ENCODE measurements around the gene MS4A7.

MS4A7 gene

DNA sequence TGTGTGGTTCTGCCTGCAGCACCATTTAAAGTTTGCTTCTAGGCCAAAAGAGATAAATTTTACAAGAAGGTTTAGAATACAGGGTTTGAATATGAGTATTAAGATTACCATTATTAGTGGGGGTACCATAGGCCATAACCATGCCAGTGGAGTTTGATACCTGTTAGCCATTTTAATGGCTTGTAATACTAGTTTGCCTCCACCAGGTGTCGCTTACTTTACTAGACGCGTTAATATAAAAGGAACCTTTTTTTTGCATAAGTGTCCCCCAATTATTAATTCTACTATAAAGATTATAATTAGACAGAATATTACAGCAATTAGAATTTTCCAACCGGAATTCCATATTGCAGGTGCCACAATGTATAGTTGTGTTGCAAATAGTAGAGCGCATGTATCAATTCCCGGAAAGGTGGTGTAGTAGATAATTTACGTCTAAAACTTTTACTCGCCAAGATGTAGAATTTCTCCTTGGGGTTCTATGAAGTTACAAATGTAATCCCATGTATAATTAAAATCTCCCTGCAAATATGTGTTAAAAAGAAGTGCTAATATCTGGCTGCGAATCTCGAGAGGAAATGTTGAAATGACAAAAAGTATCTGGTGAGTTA, 35.1 kb upstream of the MS4A7 start:
- ChIA-PET CTCF (no interaction called here), POLR2A (no interaction called here)
- TF ChIP-seq, protein P1, sequence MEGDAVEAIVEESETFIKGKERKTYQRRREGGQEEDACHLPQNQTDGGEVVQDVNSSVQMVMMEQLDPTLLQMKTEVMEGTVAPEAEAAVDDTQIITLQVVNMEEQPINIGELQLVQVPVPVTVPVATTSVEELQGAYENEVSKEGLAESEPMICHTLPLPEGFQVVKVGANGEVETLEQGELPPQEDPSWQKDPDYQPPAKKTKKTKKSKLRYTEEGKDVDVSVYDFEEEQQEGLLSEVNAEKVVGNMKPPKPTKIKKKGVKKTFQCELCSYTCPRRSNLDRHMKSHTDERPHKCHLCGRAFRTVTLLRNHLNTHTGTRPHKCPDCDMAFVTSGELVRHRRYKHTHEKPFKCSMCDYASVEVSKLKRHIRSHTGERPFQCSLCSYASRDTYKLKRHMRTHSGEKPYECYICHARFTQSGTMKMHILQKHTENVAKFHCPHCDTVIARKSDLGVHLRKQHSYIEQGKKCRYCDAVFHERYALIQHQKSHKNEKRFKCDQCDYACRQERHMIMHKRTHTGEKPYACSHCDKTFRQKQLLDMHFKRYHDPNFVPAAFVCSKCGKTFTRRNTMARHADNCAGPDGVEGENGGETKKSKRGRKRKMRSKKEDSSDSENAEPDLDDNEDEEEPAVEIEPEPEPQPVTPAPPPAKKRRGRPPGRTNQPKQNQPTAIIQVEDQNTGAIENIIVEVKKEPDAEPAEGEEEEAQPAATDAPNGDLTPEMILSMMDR (IDR thresholded peaks at IDR 0.05; ENCODE audit: insufficient read depth, low read length, missing control alignments): no peak
- no peak for DNase-seq (ENCODE audit: low read depth, low spot score)
- no peak overlapping the region for H3K4me3 ChIP-seq (ENCODE audit: low read depth, low read length)

DNA sequence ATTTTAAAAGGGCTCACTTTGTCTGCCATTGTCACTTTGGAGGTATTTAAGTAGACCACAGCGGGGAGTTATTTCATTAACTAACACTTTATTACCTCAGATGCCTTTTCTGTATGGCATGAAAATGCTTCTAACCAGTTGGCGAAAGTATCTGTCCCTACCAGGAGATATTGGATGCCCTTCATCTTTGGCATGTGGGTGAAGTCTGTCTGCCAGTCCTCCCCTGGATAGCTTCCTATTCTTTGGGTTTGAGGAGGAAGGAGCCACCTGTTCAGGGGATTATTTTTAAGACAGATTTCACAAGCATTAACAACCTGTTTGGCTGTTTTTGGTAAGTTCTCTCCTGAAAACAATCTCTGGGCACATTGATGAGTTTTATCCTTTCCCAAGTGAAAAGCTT, 34.2 kb upstream of the MS4A7 start:
- POLR2A ChIA-PET: no interaction called here
- TF ChIP-seq, protein P1 (IDR thresholded peaks at IDR 0.05; ENCODE audit: insufficient read depth, low read length, missing control alignments): no peak
- CTCF ChIA-PET: no interaction called here
- DNase-seq (ENCODE audit: low read depth, low spot score): no peak
- no peak overlapping the region for H3K4me3 ChIP-seq (ENCODE audit: low read depth, low read length)

DNA sequence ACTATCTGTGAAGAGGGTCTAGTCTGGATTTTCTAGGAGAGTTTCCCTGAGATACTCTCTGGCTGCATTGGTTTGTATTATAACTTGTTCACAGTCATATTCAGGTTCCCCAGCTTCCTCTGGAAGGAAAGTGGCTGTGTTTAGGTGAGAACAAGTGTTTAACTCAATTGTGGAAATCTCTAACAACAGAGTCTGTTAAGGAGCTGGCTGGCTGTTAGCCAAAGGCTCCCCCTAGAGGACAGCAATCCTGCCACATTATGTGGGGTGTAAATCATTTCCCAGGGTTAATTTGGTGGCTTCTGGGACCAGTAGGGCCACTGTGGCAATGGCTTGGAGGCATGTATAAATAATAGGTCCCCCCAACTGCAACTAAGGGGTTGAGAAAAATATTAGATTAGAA, 32.8 kb upstream of the MS4A7 start:
- CTCF ChIA-PET: interaction anchor here (1.2 kb wide), 1 partner anchor 18 kb away, joined by 3 read pairs; no protein-coding TSS in a partner anchor
- no peak for DNase-seq (ENCODE audit: low read depth, low spot score)
- H3K4me3 ChIP-seq (ENCODE audit: low read depth, low read length): no peak overlapping the region
- TF ChIP-seq, protein P1 (IDR thresholded peaks at IDR 0.05; ENCODE audit: insufficient read depth, low read length, missing control alignments): no peak
- POLR2A ChIA-PET: no interaction called here

DNA sequence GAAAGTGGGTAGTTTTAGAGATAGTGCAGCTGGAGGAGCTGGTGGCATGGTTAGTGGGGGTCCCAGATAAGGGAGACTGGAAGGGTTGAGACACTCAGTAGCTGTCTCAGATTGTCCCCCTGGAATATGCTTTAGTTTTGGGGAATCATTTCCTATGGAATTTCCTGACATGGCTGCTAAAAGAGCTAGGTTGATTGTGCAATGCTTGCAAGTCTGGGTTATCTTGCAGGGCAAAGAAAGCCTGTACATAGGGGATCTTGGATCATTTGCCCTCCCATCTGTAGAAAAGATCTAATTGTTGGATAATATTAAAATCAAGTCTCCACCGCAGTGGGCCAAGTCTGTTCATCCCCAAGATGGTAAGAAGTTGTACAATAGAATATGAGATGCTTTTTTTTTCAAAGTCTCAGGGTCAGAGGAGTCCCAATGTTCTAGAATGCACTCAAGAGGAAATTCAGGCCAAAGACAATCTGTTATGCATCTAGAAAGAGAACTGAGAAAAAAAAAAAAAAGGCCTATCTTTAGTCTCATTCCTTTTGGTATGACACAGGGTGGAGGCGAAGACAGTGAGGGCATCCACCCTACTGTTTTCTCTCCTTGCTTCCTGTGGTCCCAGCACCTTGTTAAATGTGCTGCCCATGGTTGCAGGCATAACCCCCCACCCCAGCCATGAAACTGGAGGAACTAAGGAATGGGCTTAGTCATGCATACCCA, 31.1 kb upstream of the MS4A7 start:
- CTCF ChIA-PET: no interaction called here
- POLR2A ChIA-PET: no interaction called here

DNA sequence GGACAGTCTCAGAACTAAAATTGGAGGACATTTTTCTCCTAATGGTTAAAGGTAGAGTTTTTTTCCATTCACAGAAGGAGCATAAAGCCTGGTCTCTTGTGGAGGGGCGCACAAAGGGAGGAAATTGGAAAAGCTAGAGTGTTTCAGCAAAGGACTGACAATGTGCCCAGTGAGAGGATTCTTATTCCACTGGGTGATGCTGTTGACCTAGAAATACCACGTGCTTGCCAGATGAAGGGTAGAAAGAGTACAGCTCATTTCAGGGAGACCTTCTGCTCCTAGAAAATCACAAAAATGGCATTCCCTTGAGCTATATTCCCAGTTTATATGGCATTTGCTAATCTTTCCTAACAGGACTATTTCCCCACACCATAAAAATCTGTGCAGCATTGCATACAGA, 30.2 kb upstream of the MS4A7 start:
- TF ChIP-seq, protein P1 (IDR thresholded peaks at IDR 0.05; ENCODE audit: insufficient read depth, low read length, missing control alignments): no peak
- ChIA-PET POLR2A (no interaction called here), CTCF (no interaction called here)
- no peak overlapping the region for H3K4me3 ChIP-seq (ENCODE audit: low read depth, low read length)
- no peak for DNase-seq (ENCODE audit: low read depth, low spot score)

More for the DNA sequence above, 31.1 kb upstream of the MS4A7 start:
- no peak overlapping the region for H3K4me3 ChIP-seq (ENCODE audit: low read depth, low read length)
- TF ChIP-seq, protein P1 (IDR thresholded peaks at IDR 0.05; ENCODE audit: insufficient read depth, low read length, missing control alignments): no peak
- no peak for DNase-seq (ENCODE audit: low read depth, low spot score)

DNA sequence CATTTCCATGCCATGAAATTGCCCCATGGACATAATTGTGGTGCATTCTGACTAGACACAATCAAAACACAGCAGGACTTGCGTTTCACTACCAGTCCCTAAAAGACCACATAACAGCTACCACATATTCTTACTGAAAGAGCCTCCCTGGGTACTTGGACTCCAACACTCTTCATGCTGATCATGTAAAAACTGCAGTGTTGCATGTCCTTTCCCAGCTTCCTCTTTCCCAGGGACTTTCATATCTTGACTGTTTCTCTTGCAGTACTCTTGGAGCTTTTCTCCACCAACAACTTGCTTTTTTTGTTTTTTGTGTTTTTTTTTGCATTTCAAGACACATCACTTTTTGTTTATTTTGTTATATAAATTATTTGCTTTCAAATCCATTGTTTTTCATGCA, 28.3 kb upstream of the MS4A7 start:
- TF ChIP-seq, protein P1 (IDR thresholded peaks at IDR 0.05; ENCODE audit: insufficient read depth, low read length, missing control alignments): no peak

More for the DNA sequence above, 28.3 kb upstream of the MS4A7 start:
- POLR2A ChIA-PET: no interaction called here
- no peak for DNase-seq (ENCODE audit: low read depth, low spot score)
- CTCF ChIA-PET: interaction anchor here (1.2 kb wide), 1 partner anchor 13 kb away, joined by 3 read pairs; no protein-coding TSS in a partner anchor
- H3K4me3 ChIP-seq (ENCODE audit: low read depth, low read length): no peak overlapping the region

Data from AG04449 (cell line).